Activated B cell treated with CpG ODN at 0.5 μM for 24 hours (primary cell): Measurements from ENCODE around the gene GIT1. TPM values are rescaled to one million over a fixed set of nuclear protein-coding genes. Genes with fewer than 3 reads are reported as not detected.

Experiments
- ATAC-seq: fragments of 200-7000 bp; cut with Tn5 transposase; one replicate; pipeline ENCODE4 v1.10.0; 2021; ENCODE audit warnings: low read depth, mild to moderate bottlenecking, moderate library complexity
- CTCF ChIA-PET: fragments of 350-600 bp; sonication (Branson Sonifier 250); formaldehyde crosslinking; loops from one replicate; lab custom pipeline; 2021; ENCODE audit warnings: antibody characterized with exemption; lab: Charles Lee
- POLR2A ChIA-PET: fragments of 350-600 bp; sonication (Branson Sonifier 250); formaldehyde crosslinking; loops from one replicate; lab custom pipeline; 2021; ENCODE audit warnings: antibody characterized with exemption; lab: Charles Lee
- DNase-seq: peaks from one replicate; pipeline ENCODE4 v3.0.0; 2022
- H3K27ac Mint-ChIP-seq: one replicate; pipeline ENCODE4 v1.8.0; 2020; ENCODE audit warnings: mixed read lengths
- H3K27me3 Mint-ChIP-seq: one replicate; pipeline ENCODE4 v1.8.0; 2021; ENCODE audit warnings: mixed read lengths
- H3K36me3 Mint-ChIP-seq: one replicate; pipeline ENCODE4 v1.8.0; 2021; ENCODE audit warnings: low read depth, mixed read lengths
- H3K4me1 Mint-ChIP-seq: one replicate; pipeline ENCODE4 v1.8.0; 2021; ENCODE audit warnings: mixed read lengths
- H3K4me3 Mint-ChIP-seq: one replicate; pipeline ENCODE4 v1.8.0; 2020; ENCODE audit warnings: mild to moderate bottlenecking, mixed read lengths
- H3K9me3 Mint-ChIP-seq: one replicate; pipeline ENCODE4 v1.8.0; 2020; ENCODE audit warnings: mixed read lengths
- CTCF ChIP-seq: fragments of 200-600 bp; IDR thresholded peaks from one replicate; pipeline ENCODE4 v1.8.0; 2022; ENCODE audit warnings: antibody characterized with exemption, mild to moderate bottlenecking
- intact Hi-C: fragments of 100-400 bp; cut with micrococcal nuclease; formaldehyde crosslinking; loops from one replicate; pipeline ENCODE4 v1.15.1; 2024
- total RNA-seq: library from RNA; stranded (reverse); gene quantifications from 2 replicates; pipeline ENCODE4 v1.2.3, GENCODE V29; 2022

Gene GIT1
- total RNA-seq, 1 donor from 2014 or later = 45.3 TPM

GRCh38 chr17:29594519-29595090, 5.2 kb upstream of the GIT1 start:
- ATAC-seq (no peak), DNase-seq (no peak)
- CTCF ChIA-PET = interaction anchor here (0.6 to 4.3 kb wide), 4 partner anchors 16 to 225 kb away, joined by 3 to 70 read pairs (median 7); no protein-coding TSS in a partner anchor
- Mint-ChIP-seq H3K4me1 (peaks cover 38% of the 10 kb centered on the region), H3K4me3 (peak overlapping the region; percentile 73), H3K27me3 (no peaks in the 10 kb centered on the region), H3K36me3 (peaks cover 3% of the 10 kb centered on the region), H3K27ac (no peak overlapping the region), H3K9me3 (no peaks in the 10 kb centered on the region)
- POLR2A ChIA-PET = interaction anchor here (0.7 to 1.1 kb wide), 4 partner anchors 14 to 27 kb away, joined by 3 to 5 read pairs (median 4); no protein-coding TSS in a partner anchor
- intact Hi-C loops = loop anchor here (10.0 kb wide), 1 partner anchor 640 kb away; the partner anchor contains the start of gene PHF12
- TF ChIP-seq CTCF = no peak

GRCh38 chr17:29593591-29594518, 4.4 kb upstream of the GIT1 start:
- Mint-ChIP-seq H3K4me1 (peaks cover 38% of the 10 kb centered on the region), H3K27ac (no peak overlapping the region), H3K4me3 (peak overlapping the region; percentile 73), H3K27me3 (no peaks in the 10 kb centered on the region), H3K36me3 (peaks cover 3% of the 10 kb centered on the region), H3K9me3 (no peaks in the 10 kb centered on the region)
- no peak for TF ChIP-seq CTCF
- ChIA-PET POLR2A (interaction anchor here (0.7 to 3.4 kb wide), 8 partner anchors 13 to 204 kb away, joined by 3 to 32 read pairs (median 4); partner anchors contain the start of gene TAOK1), CTCF (interaction anchor here (0.6 to 4.3 kb wide), 9 partner anchors 15 to 224 kb away, joined by 3 to 70 read pairs (median 6); partner anchors contain the start of gene TP53I13)
- no peak for DNase-seq
- intact Hi-C loops = loop anchor here (10.0 kb wide), 1 partner anchor 639 kb away; the partner anchor contains the start of gene PHF12
- no peak for ATAC-seq

- intact Hi-C loops = loop anchor here (10.0 kb wide), 1 partner anchor 638 kb away; the partner anchor contains the start of gene PHF12
- ATAC-seq = no peak
- CTCF ChIA-PET = interaction anchor here (1.0 to 4.3 kb wide), 12 partner anchors 9 to 338 kb away, joined by 3 to 70 read pairs (median 8); partner anchors contain the start of genes SSH2 and TP53I13
- peaks cover 3% of the 10 kb centered on the region for H3K36me3 Mint-ChIP-seq
- no peak within 1 kb of the TSS for H3K27ac Mint-ChIP-seq
- POLR2A ChIA-PET = interaction anchor here (0.6 to 3.4 kb wide), 6 partner anchors 12 to 203 kb away, joined by 3 to 32 read pairs (median 4); partner anchors contain the start of gene TAOK1
- peaks cover 45% of the 10 kb centered on the region for H3K4me1 Mint-ChIP-seq
- no peak for DNase-seq
- no peak for TF ChIP-seq CTCF
- H3K9me3 Mint-ChIP-seq = no peaks in the 10 kb centered on the region
- no peaks in the 10 kb centered on the region for H3K27me3 Mint-ChIP-seq
- peak within 1 kb of the TSS; percentile 83 for H3K4me3 Mint-ChIP-seq
These were observed 3.6 kb upstream of the GIT1 start, which contains the start of gene ANKRD13B for GRCh38 chr17:29592850-29593551. Gene ANKRD13B (plus strand): TSS chr17:29593132. CDS start chr17:29593622, 490 bp downstream.

GRCh38 chr17:29591737-29592608, 2.5 kb upstream of the GIT1 start:
- CTCF ChIA-PET = interaction anchor here (0.6 to 4.3 kb wide), 15 partner anchors 8 to 339 kb away, joined by 3 to 70 read pairs (median 8); partner anchors contain the start of gene SSH2
- DNase-seq (peak; percentile 81), ATAC-seq (peak; percentile 52)
- intact Hi-C loops = loop anchor here (1.0 to 10.0 kb wide), 4 partner anchors 12 to 637 kb away; partner anchors contain the start of gene PHF12
- H3K36me3 Mint-ChIP-seq = peaks cover 3% of the 10 kb centered on the region
- no peaks in the 10 kb centered on the region for H3K27me3 Mint-ChIP-seq
- peaks cover 53% of the 10 kb centered on the region for H3K4me1 Mint-ChIP-seq
- peak; percentile 76 for TF ChIP-seq CTCF
- peak overlapping the region; percentile 78 for H3K27ac Mint-ChIP-seq
- H3K9me3 Mint-ChIP-seq = no peaks in the 10 kb centered on the region
- POLR2A ChIA-PET = interaction anchor here (0.6 to 3.4 kb wide), 9 partner anchors 11 to 202 kb away, joined by 3 to 32 read pairs (median 4); partner anchors contain the start of genes TAOK1 and TP53I13
- peak overlapping the region; percentile 83 for H3K4me3 Mint-ChIP-seq
